ENCODE results near the gene CUTA.
"Not testable (repeated sequence)": the region's sequence is repeated elsewhere in the genome, so short reads cannot be mapped to it uniquely, and the experiment has no call there.

CUTA gene

DNA sequence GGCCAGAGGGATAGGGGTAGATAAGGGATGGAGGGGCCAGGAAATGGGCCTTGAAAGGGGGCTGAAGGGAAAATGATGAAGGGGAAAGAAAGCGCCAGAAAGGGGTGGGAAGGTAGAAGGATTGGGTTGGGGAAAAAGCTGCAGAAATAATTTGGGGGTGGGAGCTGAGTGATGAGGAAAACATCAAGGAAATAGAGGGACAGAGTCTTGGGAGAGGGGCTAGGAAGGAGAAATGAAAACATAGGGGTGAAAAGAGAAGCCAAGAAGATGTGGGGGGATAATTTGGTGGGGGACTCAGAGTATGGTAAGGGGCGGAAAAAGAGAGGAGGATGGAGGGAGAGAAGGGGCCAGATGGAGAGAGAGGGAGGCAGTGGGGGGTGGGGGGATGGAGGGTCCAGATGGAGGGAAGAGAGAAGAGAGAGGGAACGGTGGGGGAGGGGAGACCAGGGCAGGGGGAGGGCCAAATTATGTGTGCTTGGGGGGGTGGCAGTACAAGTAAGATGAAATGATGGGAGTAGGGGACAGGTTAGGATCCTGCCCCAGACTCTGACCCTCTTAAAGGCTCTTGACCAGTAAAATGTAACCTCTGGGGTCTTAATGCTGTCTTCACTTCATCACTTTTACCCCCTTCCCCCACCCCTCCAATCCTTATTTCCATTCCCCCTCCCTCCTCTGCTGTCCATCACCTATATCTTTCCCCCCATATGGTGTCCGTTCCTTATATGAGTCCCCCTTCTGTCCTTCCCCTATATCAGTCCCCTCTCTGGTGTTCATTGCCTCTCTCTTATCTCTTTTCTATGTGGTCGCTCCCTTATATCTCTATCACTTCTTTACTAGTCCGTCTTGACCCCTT is 2.8 kb upstream of the CUTA start:
- DNase-seq = no peak

DNA sequence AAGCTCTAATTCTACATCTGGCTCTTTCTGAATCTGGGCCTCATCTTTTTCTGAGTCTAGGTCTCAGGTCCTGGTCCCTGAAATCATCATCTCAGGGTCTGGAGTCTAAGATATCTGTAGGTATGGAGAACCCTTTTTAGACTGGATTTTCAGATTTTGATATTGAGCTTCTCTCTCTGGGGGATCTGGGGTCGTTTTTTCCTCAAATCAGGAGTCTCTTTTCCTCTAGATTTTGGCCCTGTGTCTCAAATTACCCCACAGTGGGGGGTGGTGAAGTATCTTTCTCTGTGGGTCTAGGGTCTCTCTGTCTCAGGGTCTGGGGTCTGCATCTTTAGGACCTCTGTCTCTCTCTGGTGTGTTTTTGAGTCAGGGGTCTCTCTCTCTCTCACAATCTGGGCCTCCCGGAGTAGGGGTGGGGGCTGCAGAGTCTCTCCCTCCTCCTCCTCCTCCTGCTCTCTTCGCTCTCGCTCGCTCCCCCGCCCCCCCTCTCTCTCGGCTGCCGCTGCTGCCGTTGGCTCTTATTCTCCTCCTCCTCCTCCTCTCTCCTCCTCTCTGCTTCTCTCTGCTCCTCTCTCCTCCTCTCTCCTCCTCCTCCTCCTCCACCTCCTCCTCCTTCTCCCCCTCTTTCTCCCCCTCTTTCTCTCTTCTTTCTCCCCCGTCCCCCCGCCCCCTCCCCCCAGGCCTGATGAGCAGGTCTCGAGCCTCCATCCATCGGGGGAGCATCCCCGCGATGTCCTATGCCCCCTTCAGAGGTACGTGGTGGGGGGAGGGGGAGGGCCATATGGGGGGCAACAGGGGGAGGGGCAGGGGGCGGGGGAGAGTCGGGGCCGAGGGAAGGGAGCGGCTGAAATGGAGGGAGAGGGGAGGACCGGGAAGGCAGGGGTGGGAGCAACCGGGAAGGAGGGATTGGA is 1.9 kb upstream of the CUTA start, which contains the start of gene SYNGAP1:
TSS of gene SYNGAP1 (plus strand) at position 486 of the 911 bp plus-strand sequence. CDS start at position 686, 200 bp downstream.
- no peak for DNase-seq

DNA sequence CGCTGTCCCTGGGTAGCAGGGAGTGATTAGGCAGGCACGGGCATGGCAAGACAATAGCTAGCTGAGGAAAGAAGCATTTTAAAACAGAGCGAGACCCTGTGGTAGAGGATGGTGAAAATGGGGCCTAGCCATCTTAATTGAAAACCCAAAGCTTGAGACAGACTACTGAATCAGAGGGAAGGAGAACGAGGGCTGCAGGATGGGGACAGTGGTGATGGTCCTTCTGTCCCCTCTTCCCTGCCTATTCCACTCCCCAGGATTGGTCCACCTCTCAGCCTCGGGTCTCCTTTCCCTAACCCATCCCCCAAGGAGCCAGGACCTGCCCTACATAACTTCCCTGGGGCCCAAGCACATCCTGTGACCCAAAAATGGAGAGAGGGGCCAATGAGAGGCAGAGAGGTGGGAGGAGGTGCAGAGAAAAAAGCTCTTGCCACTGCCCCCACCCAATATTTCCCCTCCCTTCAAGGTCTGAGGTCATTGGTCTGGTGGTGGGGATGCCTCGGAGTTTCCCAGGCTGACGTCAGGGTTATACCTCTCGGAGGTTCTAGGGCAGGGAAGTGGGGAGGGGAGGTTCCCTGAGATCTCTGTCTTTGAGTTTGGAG is 884 bp upstream of the CUTA start:
- DNase-seq = no peak

DNA sequence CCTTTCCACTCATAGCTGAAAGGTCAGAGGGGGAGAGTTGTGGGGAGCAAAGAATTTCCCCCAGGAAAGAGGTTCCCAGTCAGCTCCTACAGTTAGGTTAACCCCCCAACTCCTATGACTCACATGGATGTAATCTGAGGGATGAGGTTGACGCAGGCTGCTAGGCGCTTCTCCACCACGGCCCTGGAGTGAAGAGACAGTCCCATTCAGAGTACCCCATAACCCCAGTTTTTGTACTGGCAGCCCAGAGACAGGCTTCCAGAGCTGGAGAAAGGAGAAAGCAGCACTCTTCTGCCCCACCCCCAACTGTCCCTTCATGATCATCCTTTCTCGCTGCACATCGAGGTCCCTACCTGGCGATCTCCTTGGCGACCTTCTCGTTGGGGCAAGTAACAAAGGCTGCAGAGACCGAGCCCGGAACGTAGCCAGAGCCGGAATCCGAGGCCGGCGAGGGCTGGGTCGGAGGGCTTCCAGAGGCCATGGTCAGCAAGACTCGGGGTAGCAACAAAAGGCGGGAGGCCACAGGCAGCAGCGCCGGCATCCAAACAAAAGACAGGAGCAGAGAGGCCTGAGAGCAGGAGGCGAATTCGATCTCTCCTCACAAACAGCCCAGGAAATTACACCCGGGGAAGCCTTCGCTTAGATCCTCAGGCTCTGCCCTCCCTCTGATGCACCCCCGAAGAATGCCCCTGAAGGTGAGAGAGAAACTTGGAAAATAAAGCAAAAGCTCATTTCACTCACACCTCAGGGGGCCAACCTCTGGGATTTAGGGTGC is 592 bp downstream of the CUTA start:
- DNase-seq = no peak

DNA sequence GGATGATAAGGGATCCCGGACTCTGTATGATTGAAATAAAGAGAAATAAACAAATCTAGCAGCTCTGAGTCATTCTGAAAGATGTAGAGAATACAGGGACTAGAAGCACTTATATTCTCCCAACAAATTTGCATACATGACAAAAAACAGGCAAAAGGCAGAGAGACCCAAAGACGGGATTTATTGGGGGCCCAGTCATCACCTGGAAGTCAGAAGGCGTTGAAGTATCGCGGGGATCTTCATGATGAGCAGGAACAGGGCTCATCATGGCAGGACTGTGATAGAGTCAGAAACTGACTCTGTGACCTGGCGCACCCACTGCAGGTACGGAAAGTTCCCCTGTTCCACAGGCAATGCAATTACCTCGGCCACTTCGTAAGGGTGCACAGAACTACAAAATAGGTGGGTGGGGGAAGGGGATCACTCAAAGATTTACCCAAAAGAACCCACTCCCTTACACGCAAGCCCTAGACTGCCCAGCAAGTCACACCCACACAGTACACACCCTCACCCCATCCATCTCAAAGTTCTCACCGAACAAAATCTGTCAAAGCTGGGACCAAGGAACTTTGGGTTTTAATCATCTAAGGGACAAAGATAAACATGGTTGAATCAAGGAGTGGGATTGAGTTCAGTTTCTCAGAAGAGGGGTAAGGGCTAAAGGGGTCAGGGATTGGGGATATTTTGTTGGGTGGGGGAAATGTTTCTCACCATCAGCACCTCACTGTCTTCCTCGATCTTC is 1.4 kb downstream of the CUTA start:
- no peak for DNase-seq

DNA sequence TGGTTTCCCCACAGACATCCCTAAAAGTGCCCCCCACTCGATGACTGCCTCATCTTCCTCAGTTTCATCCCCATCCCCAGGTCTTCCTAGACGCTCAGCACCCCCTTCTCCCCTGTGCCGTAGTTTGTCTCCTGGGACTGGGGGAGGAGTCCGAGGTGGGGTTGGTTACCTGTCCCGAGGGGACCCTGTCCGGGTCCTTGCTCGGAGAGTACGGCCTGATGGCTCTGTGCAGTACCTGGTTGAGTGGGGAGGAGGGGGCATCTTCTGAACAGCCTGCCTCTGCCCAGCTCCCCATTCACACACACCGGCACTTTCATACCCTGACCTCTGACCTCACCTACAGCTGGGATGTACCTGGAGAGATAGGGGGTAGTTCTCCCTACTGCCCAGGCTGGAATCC is 2.1 kb downstream of the CUTA start:
- DNase-seq = no peak

DNA sequence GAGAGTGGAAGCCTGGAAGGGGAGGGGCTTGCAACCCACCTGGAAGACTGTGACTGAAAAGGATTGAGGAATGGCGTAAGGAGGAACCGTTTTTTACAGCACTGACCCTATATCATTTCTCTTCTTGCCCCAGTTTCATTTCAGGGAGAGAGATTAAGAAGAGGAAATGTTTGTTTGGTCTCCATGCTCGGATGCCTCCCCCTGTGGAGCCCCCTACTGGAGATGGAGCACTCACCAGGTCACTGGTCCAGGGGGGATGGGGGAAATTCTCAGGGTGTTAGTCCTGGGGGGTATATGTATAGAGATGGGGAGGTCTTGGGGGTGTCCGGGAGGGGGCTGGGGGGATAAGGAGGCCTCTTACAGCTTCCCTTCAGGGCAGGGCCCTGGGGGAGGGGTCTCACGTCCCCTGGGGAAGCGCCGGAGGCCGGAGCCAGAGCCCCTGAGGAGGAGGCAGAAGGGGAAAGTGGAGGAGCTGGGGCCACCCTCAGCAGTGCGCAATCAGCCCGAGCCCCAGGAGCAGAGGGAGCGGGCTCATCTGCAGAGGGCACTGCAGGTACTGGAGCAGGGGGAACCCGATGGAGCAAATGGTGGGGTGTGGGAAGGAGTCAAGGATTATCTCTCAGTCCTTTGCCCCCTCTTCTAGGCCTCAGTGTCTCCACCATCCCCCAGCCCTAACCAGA is 3.2 kb downstream of the CUTA start:
- peak; percentile 30 for DNase-seq

DNA sequence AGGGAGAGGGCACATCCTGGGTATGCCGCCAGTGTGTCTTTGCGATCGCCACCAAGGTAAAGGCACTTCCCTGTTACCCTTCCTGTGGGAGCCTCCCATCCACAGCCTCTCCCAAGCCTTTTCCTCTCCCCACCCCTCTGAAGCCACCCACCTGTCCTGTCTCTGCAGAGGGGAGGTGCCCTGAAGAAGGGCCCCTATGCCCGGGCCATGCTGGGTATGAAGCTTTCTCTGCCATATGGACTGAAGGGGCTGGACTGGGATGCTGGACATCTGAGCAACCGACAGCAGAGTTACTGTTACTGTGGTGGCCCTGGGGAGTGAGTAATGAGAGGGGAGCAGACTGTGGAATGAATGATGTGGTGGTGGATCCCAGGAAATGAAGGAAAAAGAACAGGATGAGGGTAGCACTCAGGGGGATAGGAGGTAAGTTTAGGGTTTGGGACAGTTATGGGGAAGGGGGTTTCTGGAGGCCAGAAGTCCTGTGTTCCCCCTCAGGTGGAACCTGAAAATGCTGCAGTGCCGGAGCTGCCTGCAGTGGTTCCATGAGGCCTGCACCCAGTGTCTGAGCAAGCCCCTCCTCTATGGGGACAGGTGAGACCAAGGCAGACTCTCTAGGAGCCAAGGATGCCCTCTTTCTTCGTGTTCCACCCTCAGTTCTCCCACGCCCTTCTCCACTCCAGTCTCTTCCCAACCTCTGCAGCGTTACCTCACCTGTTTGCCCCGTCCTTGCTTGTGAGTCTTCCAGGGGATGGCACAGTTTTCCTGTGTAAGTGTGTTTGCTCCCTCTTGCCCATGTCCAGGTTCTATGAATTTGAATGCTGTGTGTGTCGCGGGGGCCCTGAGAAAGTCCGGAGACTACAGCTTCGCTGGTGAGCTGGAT is 4.4 kb downstream of the CUTA start:
- DNase-seq = no peak

DNA sequence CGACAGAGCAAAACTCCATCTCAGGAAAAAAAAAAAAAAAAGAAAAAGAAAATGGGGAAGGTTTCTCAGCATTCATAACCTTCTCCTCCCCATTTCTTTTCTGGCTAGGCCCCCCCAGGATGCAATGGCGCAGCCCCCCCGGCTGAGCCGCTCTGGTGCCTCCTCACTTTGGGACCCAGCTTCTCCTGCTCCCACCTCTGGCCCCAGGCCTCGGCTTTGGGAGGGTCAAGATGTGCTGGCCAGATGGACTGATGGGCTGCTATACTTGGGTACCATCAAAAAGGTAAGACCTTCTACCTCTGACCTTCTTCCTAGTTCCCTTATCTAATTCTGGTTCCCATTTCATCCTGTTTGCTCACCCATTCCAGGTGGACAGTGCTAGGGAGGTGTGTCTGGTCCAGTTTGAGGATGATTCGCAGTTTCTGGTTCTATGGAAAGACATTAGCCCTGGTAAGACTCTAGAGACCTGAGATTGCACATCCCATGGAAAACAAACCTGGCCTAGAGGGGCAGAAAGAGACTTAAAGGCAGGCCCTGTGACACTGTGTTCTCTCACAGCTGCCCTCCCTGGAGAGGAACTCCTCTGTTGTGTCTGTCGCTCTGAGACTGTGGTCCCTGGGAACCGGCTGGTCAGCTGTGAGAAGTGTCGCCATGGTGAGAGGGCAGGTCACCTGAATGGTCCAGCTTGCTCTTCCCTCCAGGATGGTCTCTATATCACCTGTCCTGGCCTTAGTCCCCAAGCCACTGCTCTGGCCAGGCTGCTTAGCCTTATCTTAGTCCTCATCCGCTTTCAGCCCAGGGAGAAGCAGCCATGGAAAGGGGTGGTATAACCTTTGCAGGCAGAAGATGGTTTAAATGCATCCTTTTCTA is 5.5 kb downstream of the CUTA start:
- no peak for DNase-seq

DNA sequence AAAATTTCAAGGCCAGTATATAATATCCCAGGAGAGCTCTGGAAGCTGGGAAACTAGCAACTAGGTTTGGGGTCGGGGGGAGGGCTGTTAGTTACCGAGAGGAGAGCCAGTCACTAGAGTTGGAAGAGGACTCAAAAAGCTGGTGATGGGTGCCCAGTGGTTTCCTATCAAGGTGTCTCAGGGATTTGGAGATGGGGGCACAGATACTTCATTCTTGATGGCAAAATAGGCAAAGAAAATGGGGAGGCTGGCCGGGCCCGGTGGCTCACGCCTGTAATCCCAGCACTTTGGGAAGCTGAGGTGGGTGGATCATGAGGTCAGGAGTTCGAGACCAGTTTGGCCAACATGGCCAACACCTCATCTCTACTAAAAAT is 6.3 kb downstream of the CUTA start:
- DNase-seq = no peak

DNA sequence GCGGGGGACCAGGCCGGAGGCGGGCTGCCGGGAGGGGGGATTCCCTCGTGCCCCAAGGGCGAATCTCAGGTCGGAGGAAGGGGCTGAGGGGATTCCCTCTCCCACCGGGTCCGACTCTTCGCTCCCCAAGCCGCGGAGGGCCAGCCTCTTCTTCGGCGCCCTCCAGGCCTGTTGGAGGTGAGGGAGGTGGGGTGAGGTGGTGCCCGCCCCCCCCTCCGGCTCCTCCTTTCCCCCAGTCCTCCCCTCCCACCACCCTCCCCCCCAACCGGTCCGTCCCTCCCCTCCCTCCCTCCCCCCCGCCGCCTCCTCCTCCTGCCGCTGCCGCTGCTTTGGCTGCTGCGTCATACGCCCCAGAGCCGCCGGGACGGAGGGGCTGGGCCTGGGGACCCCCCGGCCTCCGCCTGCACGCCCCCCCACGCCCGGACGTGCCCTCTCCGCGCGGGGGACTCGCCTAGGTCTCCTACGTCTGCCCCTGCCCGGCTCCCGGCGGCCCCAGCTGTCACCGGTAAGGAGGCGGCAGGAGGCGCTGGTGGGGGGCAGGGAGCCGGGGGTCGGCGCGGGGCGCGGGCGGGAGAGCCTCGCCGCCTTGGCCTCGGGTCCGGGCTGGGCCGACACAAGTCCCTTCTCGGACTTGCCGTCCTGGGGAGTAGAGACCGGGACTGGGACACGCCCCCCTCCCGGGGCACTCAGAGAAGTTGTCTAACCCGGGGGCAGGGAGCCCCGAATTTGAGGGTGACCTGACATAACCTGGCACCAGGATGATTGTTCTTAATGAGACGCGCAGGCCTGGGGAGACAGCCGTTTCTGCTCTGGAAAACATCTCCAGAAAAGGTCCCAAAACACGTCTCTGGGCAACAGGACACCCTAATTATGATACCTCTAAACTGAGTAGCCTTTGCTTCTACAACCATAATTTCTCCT is 6.9 kb downstream of the CUTA start, which contains the start of gene PHF1:
TSS of gene PHF1 (plus strand) at position 304 of the 921 bp plus-strand sequence. CDS start 1,250 bp downstream, outside the sequence.
- peak; percentile 82 for DNase-seq

DNA sequence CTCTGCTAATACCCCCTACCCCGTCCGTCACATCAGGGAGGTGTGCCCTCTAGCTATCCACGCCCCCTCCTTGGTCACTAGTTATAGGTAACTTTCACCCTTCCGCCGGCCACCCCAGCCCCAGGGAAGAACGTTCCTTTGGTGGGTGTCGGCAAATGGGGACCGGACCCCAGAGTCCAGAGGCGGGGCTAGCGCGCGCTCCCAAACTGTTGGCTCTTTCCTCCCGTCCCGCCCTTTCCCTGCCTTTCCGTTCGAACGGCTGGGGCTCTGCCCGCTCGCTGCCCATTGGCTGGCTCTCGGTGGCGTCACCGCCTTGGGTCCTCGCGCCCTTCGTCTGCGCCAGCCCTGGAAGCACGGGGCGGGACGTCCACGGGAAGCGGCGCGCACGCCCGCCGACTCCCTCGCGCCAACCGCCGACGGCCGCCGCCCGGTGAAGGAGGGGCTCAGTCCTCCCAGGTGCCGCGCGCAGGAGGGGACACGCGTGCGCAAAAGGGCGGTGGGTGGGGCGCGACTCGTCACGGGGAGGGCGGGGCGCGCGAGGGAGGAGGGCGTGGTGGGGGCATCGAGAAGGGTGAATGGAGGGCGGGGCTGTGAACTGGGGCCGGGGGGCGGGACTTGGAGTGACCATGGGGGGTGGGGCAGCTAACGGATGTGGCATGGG is 7.7 kb downstream of the CUTA start:
- DNase-seq = peak; percentile 98

DNA sequence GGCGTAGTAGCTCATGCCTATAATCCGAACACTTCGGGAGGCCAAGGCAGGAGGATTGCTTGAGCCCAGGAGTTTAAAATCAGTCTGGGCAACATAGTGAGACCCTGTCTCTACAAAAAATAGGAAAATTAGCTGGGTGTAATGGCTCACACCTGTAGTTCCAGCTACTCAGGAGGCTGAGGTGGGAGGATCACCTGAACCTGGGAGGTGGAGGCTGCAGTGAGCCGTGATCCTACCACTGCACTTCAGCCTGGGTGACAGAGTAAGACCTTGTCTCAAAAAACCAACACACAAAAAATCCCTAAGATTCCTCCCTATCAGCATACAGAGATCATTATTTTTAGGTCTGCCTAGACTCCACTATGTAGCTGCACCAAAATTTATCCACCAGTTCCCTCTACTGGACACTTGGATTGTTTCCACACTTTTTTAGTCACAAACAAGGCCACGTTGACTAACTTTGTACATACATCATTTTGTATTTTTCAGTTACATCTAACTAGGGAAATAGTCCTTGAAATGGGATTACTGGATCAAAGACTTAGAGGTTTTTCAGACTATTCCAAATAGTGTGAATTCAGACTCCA is 10.7 kb downstream of the CUTA start:
- peak; percentile 41 for DNase-seq

DNA sequence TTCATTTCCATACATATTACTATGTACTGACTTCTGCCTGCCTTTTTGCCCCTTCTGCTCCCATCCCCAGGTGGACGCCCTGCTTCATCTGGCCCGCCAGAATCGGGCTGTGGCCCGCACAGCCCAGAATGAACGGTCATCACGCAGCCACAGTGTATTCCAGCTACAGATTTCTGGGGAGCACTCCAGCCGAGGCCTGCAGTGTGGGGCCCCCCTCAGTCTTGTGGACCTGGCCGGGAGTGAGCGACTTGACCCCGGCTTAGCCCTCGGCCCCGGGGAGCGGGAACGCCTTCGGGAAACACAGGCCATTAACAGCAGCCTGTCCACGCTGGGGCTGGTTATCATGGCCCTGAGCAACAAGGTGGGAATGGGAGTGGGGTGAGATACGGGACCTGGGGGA is 11.8 kb downstream of the CUTA start:
- DNase-seq = no peak

DNA sequence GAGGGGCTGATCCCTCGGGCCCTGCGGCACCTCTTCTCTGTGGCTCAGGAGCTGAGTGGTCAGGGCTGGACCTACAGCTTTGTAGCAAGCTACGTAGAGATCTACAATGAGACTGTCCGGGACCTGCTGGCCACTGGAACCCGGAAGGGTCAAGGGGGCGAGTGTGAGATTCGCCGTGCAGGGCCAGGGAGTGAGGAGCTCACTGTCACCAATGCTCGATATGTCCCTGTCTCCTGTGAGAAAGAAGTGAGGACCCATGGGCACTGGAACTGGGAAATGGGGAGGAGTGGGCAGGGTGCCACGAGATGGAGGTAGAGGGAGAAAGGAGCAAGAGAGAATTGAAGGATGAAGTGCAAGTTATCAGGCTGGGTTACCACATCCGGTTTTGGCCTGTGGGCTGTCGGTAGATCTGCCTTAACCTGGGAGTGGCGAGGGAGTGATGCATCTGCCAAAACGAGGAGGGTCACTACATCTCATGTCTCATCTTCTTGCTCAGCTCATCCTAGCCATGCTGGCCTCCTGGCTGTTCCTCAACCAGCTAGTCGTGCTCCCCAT is 12.4 kb downstream of the CUTA start:
- DNase-seq = no peak

DNA sequence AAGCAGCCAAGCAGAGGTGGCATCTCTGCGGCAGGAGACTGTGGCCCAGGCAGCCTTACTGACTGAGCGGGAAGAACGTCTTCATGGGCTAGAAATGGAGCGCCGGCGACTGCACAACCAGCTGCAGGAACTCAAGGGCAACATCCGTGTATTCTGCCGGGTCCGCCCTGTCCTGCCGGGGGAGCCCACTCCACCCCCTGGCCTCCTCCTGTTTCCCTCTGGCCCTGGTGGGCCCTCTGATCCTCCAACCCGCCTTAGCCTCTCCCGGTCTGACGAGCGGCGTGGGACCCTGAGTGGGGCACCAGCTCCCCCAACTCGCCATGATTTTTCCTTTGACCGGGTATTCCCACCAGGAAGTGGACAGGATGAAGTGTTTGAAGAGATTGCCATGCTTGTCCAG is 13.0 kb downstream of the CUTA start:
- no peak for DNase-seq

DNA sequence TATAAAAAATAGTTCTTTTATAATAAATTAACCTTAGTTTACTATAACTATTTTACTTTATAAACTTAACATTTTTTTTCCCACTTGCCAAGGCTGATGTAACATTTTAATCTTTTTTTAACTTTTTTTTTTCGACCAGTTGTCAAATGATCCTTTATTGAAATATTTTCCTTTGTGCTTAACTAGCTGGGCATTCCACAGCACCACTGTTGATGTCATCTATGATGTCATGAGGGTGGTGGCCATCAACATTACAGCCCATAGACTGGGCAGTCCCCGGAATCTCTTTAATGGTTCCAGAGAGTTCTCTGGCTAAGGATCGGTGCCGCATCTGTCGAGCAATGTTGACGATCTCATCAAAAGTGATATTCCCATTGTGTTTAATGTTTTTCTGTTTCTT is 18.0 kb downstream of the CUTA start:
- DNase-seq = not testable (repeated sequence)
